ENCODE measurements around the gene LEAP2.

LEAP2 gene

DNA sequence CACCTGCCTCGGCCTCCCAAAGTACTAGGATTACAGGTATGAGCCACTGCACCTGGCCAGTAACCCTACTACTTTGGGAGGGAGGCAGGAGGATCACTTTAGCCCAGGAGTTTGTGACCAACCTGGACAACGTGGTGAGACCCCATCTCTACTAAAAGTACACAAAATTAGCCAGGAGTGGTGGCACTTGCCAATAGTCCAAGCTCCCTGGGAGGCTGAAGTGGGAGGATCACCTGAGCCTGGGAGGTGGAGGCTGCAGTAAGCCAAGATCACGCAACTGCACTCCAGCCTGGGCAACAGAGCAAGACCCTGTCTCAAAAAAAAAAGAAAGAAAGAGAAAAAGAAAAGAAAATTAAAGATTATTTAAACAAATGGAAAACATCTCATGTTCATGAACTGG, 17.5 kb upstream of the LEAP2 start:
- H3K79me1 ChIP-seq (replicated peaks; ENCODE audit: low read length, poor library complexity, severe bottlenecking), result no peaks in the 10 kb centered on the region
- H2AFZ ChIP-seq (ENCODE audit: low read depth, low read length), result no peak overlapping the region
- H4K91ac ChIP-seq (ENCODE audit: low read length), result no peak overlapping the region
- H3K4me3 ChIP-seq (ENCODE audit: insufficient read depth in 1 of 2, low read depth in 1 of 2, low read length in 2 of 2), result no peak overlapping the region
- H3K18ac ChIP-seq (ENCODE audit: low read depth in 1 of 2, low read length in 2 of 2), result no peak overlapping the region
- H3K4me1 ChIP-seq (ENCODE audit: control insufficient read depth, insufficient read depth, low read depth, low read length), result no peaks in the 10 kb centered on the region
- no peak overlapping the region for H2AK5ac ChIP-seq (ENCODE audit: low read length, severe bottlenecking)
- no peaks in the 10 kb centered on the region for H3K27me3 ChIP-seq (ENCODE audit: control insufficient read depth in 1 of 2, insufficient read depth in 1 of 2, low read length in 2 of 2)
- H3K9me3 ChIP-seq (ENCODE audit: control insufficient read depth, low read length), result no peaks in the 10 kb centered on the region
- no peak overlapping the region for H4K8ac ChIP-seq (ENCODE audit: low read length)
- no peak overlapping the region for H2BK5ac ChIP-seq (ENCODE audit: low read depth, low read length, poor library complexity, severe bottlenecking)
- no peaks in the 10 kb centered on the region for H3K36me3 ChIP-seq (ENCODE audit: control insufficient read depth in 1 of 2, insufficient read depth in 2 of 2, low read depth in 1 of 2, low read length in 2 of 2)
- no peak overlapping the region for H2BK12ac ChIP-seq (ENCODE audit: low read length in 2 of 2)
- no peak overlapping the region for H3K27ac ChIP-seq (ENCODE audit: low read length, poor library complexity, severe bottlenecking)
- no peak overlapping the region for H3K9ac ChIP-seq (ENCODE audit: low read length)
- no peak overlapping the region for H3K23ac ChIP-seq (ENCODE audit: low read length in 2 of 2)
- H2BK120ac ChIP-seq (ENCODE audit: low read depth, low read length), result no peak overlapping the region
- H3K14ac ChIP-seq (ENCODE audit: low read length in 2 of 2), result no peak overlapping the region
- no peak overlapping the region for H2BK15ac ChIP-seq (ENCODE audit: low read depth, poor library complexity, severe bottlenecking)
- no peak for DNase-seq
- 100% methylated on average over 2 of the region's 3 CpGs for WGBS
- no peak overlapping the region for H3K4ac ChIP-seq (ENCODE audit: low read depth in 1 of 2, low read length in 2 of 2)
- H3K4me2 ChIP-seq (ENCODE audit: low read length, poor library complexity, severe bottlenecking), result no peak overlapping the region

DNA sequence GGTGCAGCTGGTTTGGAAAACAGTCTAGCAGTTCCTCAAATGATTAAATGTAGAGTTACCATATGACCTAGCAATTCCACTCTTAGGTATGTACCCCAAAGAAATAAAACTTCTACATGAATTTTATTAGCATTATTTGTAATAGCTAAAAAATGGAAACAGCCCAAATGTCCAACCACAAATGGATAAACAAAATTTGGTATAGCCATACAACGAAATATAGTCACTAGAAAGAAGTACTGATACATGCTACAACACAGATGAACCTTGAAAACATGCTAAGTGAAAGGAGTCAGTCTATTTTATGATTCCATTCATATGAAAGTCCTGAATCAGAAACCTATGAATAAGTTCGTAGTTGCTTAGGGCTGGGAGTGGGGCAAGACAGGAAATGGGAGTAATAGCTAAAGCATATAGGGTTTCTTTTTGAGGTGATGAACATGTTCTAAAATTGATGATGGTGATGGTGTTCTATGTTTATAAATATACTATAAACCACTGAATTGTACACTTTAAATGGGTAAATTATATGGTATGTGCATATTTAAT, 13.5 kb upstream of the LEAP2 start:
- Histone ChIP-seq H2AK5ac (ENCODE audit: low read length, severe bottlenecking) (no peak overlapping the region), H3K23ac (ENCODE audit: low read length in 2 of 2) (no peak overlapping the region), H4K8ac (ENCODE audit: low read length) (no peak overlapping the region), H3K79me1 (replicated peaks; ENCODE audit: low read length, poor library complexity, severe bottlenecking) (no peaks in the 10 kb centered on the region), H3K14ac (ENCODE audit: low read length in 2 of 2) (no peak overlapping the region), H2AFZ (ENCODE audit: low read depth, low read length) (no peak overlapping the region), H2BK12ac (ENCODE audit: low read length in 2 of 2) (no peak overlapping the region), H3K4me1 (ENCODE audit: control insufficient read depth, insufficient read depth, low read depth, low read length) (no peaks in the 10 kb centered on the region), H4K91ac (ENCODE audit: low read length) (no peak overlapping the region), H3K18ac (ENCODE audit: low read depth in 1 of 2, low read length in 2 of 2) (no peak overlapping the region), H2BK15ac (ENCODE audit: low read depth, poor library complexity, severe bottlenecking) (no peak overlapping the region), H3K9me3 (ENCODE audit: control insufficient read depth, low read length) (no peaks in the 10 kb centered on the region), H3K4me2 (ENCODE audit: low read length, poor library complexity, severe bottlenecking) (no peak overlapping the region), H3K4ac (ENCODE audit: low read depth in 1 of 2, low read length in 2 of 2) (no peak overlapping the region), H3K27ac (ENCODE audit: low read length, poor library complexity, severe bottlenecking) (no peak overlapping the region), H3K9ac (ENCODE audit: low read length) (no peak overlapping the region), H2BK5ac (ENCODE audit: low read depth, low read length, poor library complexity, severe bottlenecking) (no peak overlapping the region), H2BK120ac (ENCODE audit: low read depth, low read length) (no peak overlapping the region), H3K27me3 (ENCODE audit: control insufficient read depth in 1 of 2, insufficient read depth in 1 of 2, low read length in 2 of 2) (no peaks in the 10 kb centered on the region), H3K4me3 (ENCODE audit: insufficient read depth in 1 of 2, low read depth in 1 of 2, low read length in 2 of 2) (no peak overlapping the region), H3K36me3 (ENCODE audit: control insufficient read depth in 1 of 2, insufficient read depth in 2 of 2, low read depth in 1 of 2, low read length in 2 of 2) (no peaks in the 10 kb centered on the region)
- WGBS, result 74% methylated on average over 2 of the region's 2 CpGs
- DNase-seq, result no peak

DNA sequence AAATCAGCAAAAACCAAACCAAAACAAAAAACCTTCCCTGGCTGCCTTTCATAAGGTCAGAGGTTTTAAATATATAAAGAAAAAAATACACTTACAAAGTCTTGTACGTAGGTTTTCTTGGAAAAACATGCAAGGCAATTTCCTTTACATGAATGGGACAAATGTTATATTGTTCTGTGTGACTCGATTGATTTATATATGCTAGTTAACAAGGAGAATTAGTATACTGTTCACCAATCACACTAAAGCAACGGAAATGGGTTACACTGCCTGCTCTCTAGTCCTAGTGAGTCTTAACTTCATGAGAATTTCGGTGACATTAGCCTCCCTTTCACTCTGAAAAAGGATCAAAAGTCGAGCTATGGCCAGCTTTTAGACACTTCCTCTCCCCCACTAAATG, 12.7 kb upstream of the LEAP2 start:
- no peak overlapping the region for H4K91ac ChIP-seq (ENCODE audit: low read length)
- DNase-seq, result no peak
- no peak overlapping the region for H2BK15ac ChIP-seq (ENCODE audit: low read depth, poor library complexity, severe bottlenecking)
- H3K9ac ChIP-seq (ENCODE audit: low read length), result no peak overlapping the region
- no peak overlapping the region for H3K27ac ChIP-seq (ENCODE audit: low read length, poor library complexity, severe bottlenecking)
- H2AK5ac ChIP-seq (ENCODE audit: low read length, severe bottlenecking), result no peak overlapping the region
- H3K36me3 ChIP-seq (ENCODE audit: control insufficient read depth in 1 of 2, insufficient read depth in 2 of 2, low read depth in 1 of 2, low read length in 2 of 2), result no peaks in the 10 kb centered on the region
- no peak overlapping the region for H2BK5ac ChIP-seq (ENCODE audit: low read depth, low read length, poor library complexity, severe bottlenecking)
- no peak overlapping the region for H2BK120ac ChIP-seq (ENCODE audit: low read depth, low read length)
- 62% methylated on average over 3 of the region's 5 CpGs for WGBS
- H3K4me3 ChIP-seq (ENCODE audit: insufficient read depth in 1 of 2, low read depth in 1 of 2, low read length in 2 of 2), result no peak overlapping the region
- no peak overlapping the region for H3K14ac ChIP-seq (ENCODE audit: low read length in 2 of 2)
- H3K4ac ChIP-seq (ENCODE audit: low read depth in 1 of 2, low read length in 2 of 2), result no peak overlapping the region
- H4K8ac ChIP-seq (ENCODE audit: low read length), result no peak overlapping the region
- peaks cover under 1% of the 10 kb centered on the region for H3K4me1 ChIP-seq (ENCODE audit: control insufficient read depth, insufficient read depth, low read depth, low read length)
- H3K23ac ChIP-seq (ENCODE audit: low read length in 2 of 2), result no peak overlapping the region
- no peak overlapping the region for H3K18ac ChIP-seq (ENCODE audit: low read depth in 1 of 2, low read length in 2 of 2)
- no peaks in the 10 kb centered on the region for H3K79me1 ChIP-seq (replicated peaks; ENCODE audit: low read length, poor library complexity, severe bottlenecking)
- H3K27me3 ChIP-seq (ENCODE audit: control insufficient read depth in 1 of 2, insufficient read depth in 1 of 2, low read length in 2 of 2), result no peaks in the 10 kb centered on the region
- H3K9me3 ChIP-seq (ENCODE audit: control insufficient read depth, low read length), result no peaks in the 10 kb centered on the region
- no peak overlapping the region for H2BK12ac ChIP-seq (ENCODE audit: low read length in 2 of 2)
- H2AFZ ChIP-seq (ENCODE audit: low read depth, low read length), result no peak overlapping the region
- H3K4me2 ChIP-seq (ENCODE audit: low read length, poor library complexity, severe bottlenecking), result no peak overlapping the region

DNA sequence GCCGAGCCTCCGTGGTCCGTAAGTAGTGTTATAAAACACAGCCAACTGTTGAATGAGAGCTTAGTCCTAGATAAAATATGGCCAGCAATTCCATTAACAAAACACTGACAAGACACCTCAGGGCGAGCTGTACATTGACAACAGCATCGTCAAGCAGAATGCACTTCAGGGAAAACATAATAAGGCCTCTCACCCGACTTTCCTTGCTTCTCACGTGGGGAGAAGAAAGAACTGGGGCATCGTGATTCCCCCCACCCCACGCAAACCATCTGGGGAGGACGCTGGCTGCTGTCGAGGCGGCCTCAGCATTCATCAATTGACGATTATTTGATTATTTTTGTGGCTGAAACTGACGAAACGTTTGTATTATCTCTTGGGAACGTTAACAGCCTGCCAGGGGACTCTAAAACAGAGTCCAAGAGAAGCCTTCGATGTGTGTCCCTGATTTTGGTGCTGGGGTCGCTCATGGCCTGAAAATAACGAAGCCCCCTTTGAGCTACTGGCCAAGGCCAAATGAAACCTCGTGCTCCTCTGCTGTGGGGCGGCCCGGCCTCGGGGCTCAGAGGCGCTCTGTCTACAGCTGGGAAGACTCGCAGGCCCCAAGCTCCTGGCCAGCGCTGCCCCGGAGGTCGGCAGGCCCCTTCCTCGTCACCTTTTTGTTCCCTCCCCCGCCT, 7.7 kb upstream of the LEAP2 start:
- Histone ChIP-seq H2BK12ac (ENCODE audit: low read length in 2 of 2) (no peak overlapping the region), H2AFZ (ENCODE audit: low read depth, low read length) (peak overlapping the region; percentile 87), H3K23ac (ENCODE audit: low read length in 2 of 2) (no peak overlapping the region), H3K4me1 (ENCODE audit: control insufficient read depth, insufficient read depth, low read depth, low read length) (peaks cover 6% of the 10 kb centered on the region), H3K14ac (ENCODE audit: low read length in 2 of 2) (peak overlapping the region in 1 of 2 experiments; percentile 64), H3K9ac (ENCODE audit: low read length) (peak overlapping the region; percentile 98), H3K4me2 (ENCODE audit: low read length, poor library complexity, severe bottlenecking) (peak overlapping the region; percentile 77), H2BK15ac (ENCODE audit: low read depth, poor library complexity, severe bottlenecking) (no peak overlapping the region), H2BK120ac (ENCODE audit: low read depth, low read length) (peak overlapping the region; percentile 40), H2AK5ac (ENCODE audit: low read length, severe bottlenecking) (no peak overlapping the region), H3K4me3 (ENCODE audit: insufficient read depth in 1 of 2, low read depth in 1 of 2, low read length in 2 of 2) (peak overlapping the region; percentile 85 to 97), H3K27ac (ENCODE audit: low read length, poor library complexity, severe bottlenecking) (peak overlapping the region; percentile 60), H3K36me3 (ENCODE audit: control insufficient read depth in 1 of 2, insufficient read depth in 2 of 2, low read depth in 1 of 2, low read length in 2 of 2) (peaks cover 12 to 29% of the 10 kb centered on the region in 2 experiments), H3K27me3 (ENCODE audit: control insufficient read depth in 1 of 2, insufficient read depth in 1 of 2, low read length in 2 of 2) (no peaks in the 10 kb centered on the region), H3K79me1 (replicated peaks; ENCODE audit: low read length, poor library complexity, severe bottlenecking) (peaks cover 4% of the 10 kb centered on the region), H2BK5ac (ENCODE audit: low read depth, low read length, poor library complexity, severe bottlenecking) (no peak overlapping the region), H3K4ac (ENCODE audit: low read depth in 1 of 2, low read length in 2 of 2) (peak overlapping the region; percentile 48 to 75), H3K9me3 (ENCODE audit: control insufficient read depth, low read length) (no peaks in the 10 kb centered on the region), H3K18ac (ENCODE audit: low read depth in 1 of 2, low read length in 2 of 2) (peak overlapping the region; percentile 81 to 86), H4K91ac (ENCODE audit: low read length) (peak overlapping the region; percentile 5), H4K8ac (ENCODE audit: low read length) (peak overlapping the region; percentile 86)
- DNase-seq, result no peak
- 49% methylated on average over 30 of the region's 30 CpGs for WGBS
